ENCODE measurements around the gene LORICRIN. TPM values are rescaled to one million over a fixed set of nuclear protein-coding genes. Genes with fewer than 3 reads are reported as not detected.

The LORICRIN gene
- total RNA-seq, 1 experiment from 2014 or later = not detected

- Mint-ChIP-seq H3K36me3 (ENCODE audit: insufficient read depth, unreplicated experiment) (peaks cover 5% of the 10 kb centered on the region), H3K9me3 (ENCODE audit: low read depth, unreplicated experiment) (peaks cover 8% of the 10 kb centered on the region), H3K4me3 (ENCODE audit: low read depth, unreplicated experiment) (no peak overlapping the region), H3K27me3 (ENCODE audit: unreplicated experiment) (peaks cover 78% of the 10 kb centered on the region), H3K27ac (ENCODE audit: unreplicated experiment) (no peak overlapping the region), H3K4me1 (ENCODE audit: low read depth, unreplicated experiment) (no peaks in the 10 kb centered on the region)
- intact Hi-C loops (cut with micrococcal nuclease; ENCODE audit: unreplicated experiment) = no loop called here
- no TSS peak for BruUV-seq (replicated peaks)
- CTCF ChIA-PET = no interaction called here
- no peak for DNase-seq
- TF ChIP-seq, protein P1, sequence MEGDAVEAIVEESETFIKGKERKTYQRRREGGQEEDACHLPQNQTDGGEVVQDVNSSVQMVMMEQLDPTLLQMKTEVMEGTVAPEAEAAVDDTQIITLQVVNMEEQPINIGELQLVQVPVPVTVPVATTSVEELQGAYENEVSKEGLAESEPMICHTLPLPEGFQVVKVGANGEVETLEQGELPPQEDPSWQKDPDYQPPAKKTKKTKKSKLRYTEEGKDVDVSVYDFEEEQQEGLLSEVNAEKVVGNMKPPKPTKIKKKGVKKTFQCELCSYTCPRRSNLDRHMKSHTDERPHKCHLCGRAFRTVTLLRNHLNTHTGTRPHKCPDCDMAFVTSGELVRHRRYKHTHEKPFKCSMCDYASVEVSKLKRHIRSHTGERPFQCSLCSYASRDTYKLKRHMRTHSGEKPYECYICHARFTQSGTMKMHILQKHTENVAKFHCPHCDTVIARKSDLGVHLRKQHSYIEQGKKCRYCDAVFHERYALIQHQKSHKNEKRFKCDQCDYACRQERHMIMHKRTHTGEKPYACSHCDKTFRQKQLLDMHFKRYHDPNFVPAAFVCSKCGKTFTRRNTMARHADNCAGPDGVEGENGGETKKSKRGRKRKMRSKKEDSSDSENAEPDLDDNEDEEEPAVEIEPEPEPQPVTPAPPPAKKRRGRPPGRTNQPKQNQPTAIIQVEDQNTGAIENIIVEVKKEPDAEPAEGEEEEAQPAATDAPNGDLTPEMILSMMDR (IDR thresholded peaks at IDR 0.05; ENCODE audit: unreplicated experiment) = no peak
Observed at GRCh38 chr1:153242160-153242559, 17.3 kb upstream of the LORICRIN start.

- Mint-ChIP-seq H3K36me3 (ENCODE audit: insufficient read depth, unreplicated experiment) (no peaks in the 10 kb centered on the region), H3K4me3 (ENCODE audit: low read depth, unreplicated experiment) (no peak overlapping the region), H3K27me3 (ENCODE audit: unreplicated experiment) (peaks cover 81% of the 10 kb centered on the region), H3K4me1 (ENCODE audit: low read depth, unreplicated experiment) (no peaks in the 10 kb centered on the region), H3K9me3 (ENCODE audit: low read depth, unreplicated experiment) (peaks cover 8% of the 10 kb centered on the region), H3K27ac (ENCODE audit: unreplicated experiment) (no peak overlapping the region)
- CTCF ChIA-PET = no interaction called here
- no peak for DNase-seq
- no TSS peak for BruUV-seq (replicated peaks)
- intact Hi-C loops (cut with micrococcal nuclease; ENCODE audit: unreplicated experiment) = no loop called here
- TF ChIP-seq, protein P1 (IDR thresholded peaks at IDR 0.05; ENCODE audit: unreplicated experiment) = no peak
Observed at GRCh38 chr1:153245466-153245865, 14.0 kb upstream of the LORICRIN start.

DNA sequence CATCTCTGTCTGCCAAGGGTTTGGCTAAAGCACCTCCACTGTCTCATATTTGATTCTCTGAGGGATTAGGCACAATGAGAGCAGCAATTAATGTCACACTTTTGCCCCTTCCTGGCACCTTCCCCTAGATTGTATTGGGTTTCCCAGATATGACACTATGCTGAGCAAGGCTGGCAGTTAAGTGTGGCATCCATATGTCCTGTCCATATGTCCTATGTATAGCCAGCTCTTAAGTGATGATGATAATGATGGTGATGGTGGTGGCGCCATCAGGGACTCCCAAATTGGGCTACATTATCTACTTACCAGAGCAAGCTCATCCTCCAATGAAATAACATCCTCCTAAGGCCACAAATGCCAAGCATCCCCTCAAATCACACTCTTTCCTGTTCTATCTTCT is 13.5 kb upstream of the LORICRIN start:
- intact Hi-C loops (cut with micrococcal nuclease; ENCODE audit: unreplicated experiment) = no loop called here
- no TSS peak for BruUV-seq (replicated peaks)
- H3K4me3 Mint-ChIP-seq (ENCODE audit: low read depth, unreplicated experiment) = no peak overlapping the region

GRCh38 chr1:153246825-153247224 is 12.7 kb upstream of the LORICRIN start:
- DNase-seq = no peak
- H3K9me3 Mint-ChIP-seq (ENCODE audit: low read depth, unreplicated experiment) = peaks cover 8% of the 10 kb centered on the region
- H3K4me1 Mint-ChIP-seq (ENCODE audit: low read depth, unreplicated experiment) = no peaks in the 10 kb centered on the region
- H3K27ac Mint-ChIP-seq (ENCODE audit: unreplicated experiment) = no peak overlapping the region
- no TSS peak for BruUV-seq (replicated peaks)
- CTCF ChIA-PET = interaction anchor here (0.6 kb wide), 1 partner anchor 287 kb away, joined by 5 read pairs; no protein-coding TSS in a partner anchor
- H3K27me3 Mint-ChIP-seq (ENCODE audit: unreplicated experiment) = peaks cover 86% of the 10 kb centered on the region
- no peaks in the 10 kb centered on the region for H3K36me3 Mint-ChIP-seq (ENCODE audit: insufficient read depth, unreplicated experiment)
- intact Hi-C loops (cut with micrococcal nuclease; ENCODE audit: unreplicated experiment) = no loop called here
- H3K4me3 Mint-ChIP-seq (ENCODE audit: low read depth, unreplicated experiment) = no peak overlapping the region
- TF ChIP-seq, protein P1 (IDR thresholded peaks at IDR 0.05; ENCODE audit: unreplicated experiment) = no peak

More for the DNA sequence above, 13.5 kb upstream of the LORICRIN start:
- CTCF ChIA-PET = interaction anchor here (0.5 kb wide), 1 partner anchor 321 kb away, joined by 3 read pairs; no protein-coding TSS in a partner anchor
- H3K4me1 Mint-ChIP-seq (ENCODE audit: low read depth, unreplicated experiment) = no peaks in the 10 kb centered on the region
- H3K36me3 Mint-ChIP-seq (ENCODE audit: insufficient read depth, unreplicated experiment) = no peaks in the 10 kb centered on the region
- TF ChIP-seq, protein P1 (IDR thresholded peaks at IDR 0.05; ENCODE audit: unreplicated experiment) = no peak
- H3K27me3 Mint-ChIP-seq (ENCODE audit: unreplicated experiment) = peaks cover 81% of the 10 kb centered on the region
- DNase-seq = no peak
- peaks cover 8% of the 10 kb centered on the region for H3K9me3 Mint-ChIP-seq (ENCODE audit: low read depth, unreplicated experiment)
- no peak overlapping the region for H3K27ac Mint-ChIP-seq (ENCODE audit: unreplicated experiment)

Measured in Calu3 (cell line).